ENCODE measurements around the gene ETHE1. TPM values are rescaled to one million over a fixed set of nuclear protein-coding genes. Genes with fewer than 3 reads are reported as not detected.

The ETHE1 gene
- total RNA-seq, 1 experiment from 2014 or later: 19.0 TPM

DNA sequence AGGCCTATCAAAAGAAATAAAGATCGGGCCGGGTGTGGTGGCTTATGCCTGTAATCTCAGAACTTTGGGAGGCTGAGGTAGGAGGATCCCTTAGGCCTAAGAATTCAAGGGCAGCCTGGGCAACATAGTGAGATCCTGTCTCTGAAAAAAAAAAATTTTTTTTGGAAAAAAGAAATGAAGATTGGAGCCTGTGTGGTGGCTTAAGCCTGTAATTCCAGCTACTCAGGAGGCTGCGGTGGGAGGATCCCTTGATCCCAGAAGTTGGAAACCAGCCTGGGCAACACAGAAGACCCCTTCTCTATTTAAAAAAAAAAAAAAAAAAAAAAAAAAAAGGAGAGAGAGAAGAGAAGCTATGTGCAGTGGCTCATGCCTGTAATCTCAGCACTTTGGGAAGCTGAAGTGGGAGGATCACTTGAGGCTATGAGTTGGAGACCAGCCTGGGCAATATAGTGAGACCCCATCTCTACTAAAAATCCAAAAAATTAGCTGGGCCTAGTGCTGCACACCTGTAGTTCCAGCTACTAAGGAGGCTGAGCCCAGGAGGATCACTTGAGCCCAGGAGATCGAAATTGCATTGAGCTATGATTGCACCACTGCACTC lies 46.9 kb downstream of the ETHE1 start:
- TF ChIP-seq, protein P1, sequence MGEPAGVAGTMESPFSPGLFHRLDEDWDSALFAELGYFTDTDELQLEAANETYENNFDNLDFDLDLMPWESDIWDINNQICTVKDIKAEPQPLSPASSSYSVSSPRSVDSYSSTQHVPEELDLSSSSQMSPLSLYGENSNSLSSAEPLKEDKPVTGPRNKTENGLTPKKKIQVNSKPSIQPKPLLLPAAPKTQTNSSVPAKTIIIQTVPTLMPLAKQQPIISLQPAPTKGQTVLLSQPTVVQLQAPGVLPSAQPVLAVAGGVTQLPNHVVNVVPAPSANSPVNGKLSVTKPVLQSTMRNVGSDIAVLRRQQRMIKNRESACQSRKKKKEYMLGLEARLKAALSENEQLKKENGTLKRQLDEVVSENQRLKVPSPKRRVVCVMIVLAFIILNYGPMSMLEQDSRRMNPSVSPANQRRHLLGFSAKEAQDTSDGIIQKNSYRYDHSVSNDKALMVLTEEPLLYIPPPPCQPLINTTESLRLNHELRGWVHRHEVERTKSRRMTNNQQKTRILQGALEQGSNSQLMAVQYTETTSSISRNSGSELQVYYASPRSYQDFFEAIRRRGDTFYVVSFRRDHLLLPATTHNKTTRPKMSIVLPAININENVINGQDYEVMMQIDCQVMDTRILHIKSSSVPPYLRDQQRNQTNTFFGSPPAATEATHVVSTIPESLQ (CRISPR knock-in tag; IDR thresholded peaks at IDR 0.05): no peak
- TF ChIP-seq, protein P2, sequence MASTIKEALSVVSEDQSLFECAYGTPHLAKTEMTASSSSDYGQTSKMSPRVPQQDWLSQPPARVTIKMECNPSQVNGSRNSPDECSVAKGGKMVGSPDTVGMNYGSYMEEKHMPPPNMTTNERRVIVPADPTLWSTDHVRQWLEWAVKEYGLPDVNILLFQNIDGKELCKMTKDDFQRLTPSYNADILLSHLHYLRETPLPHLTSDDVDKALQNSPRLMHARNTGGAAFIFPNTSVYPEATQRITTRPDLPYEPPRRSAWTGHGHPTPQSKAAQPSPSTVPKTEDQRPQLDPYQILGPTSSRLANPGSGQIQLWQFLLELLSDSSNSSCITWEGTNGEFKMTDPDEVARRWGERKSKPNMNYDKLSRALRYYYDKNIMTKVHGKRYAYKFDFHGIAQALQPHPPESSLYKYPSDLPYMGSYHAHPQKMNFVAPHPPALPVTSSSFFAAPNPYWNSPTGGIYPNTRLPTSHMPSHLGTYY (CRISPR knock-in tag; IDR thresholded peaks at IDR 0.05): no peak
- TF ChIP-seq FOXP1 (CRISPR knock-in tag; IDR thresholded peaks at IDR 0.05; ENCODE audit: borderline replicate concordance) (no peak), E2F4 (CRISPR knock-in tag; IDR thresholded peaks at IDR 0.05; ENCODE audit: borderline replicate concordance, low read depth) (no peak), JAZF1 (CRISPR knock-in tag; IDR thresholded peaks at IDR 0.05) (no peak), GRHL2 (CRISPR knock-in tag; IDR thresholded peaks at IDR 0.05; ENCODE audit: insufficient replicate concordance, severe bottlenecking) (no peak), ZNF317 (CRISPR knock-in tag; IDR thresholded peaks at IDR 0.05; ENCODE audit: borderline replicate concordance, low read depth) (no peak), SMAD3 (CRISPR knock-in tag; IDR thresholded peaks at IDR 0.05; ENCODE audit: borderline replicate concordance) (no peak), USF1 (CRISPR knock-in tag; IDR thresholded peaks at IDR 0.05) (no peak), ZNF121 (CRISPR knock-in tag; IDR thresholded peaks at IDR 0.05) (no peak), JUN (CRISPR knock-in tag; IDR thresholded peaks at IDR 0.05) (no peak), CREB1 (CRISPR knock-in tag; IDR thresholded peaks at IDR 0.05) (no peak), ZNF396 (CRISPR knock-in tag; IDR thresholded peaks at IDR 0.05; ENCODE audit: borderline replicate concordance) (no peak), FOXJ3 (CRISPR knock-in tag; IDR thresholded peaks at IDR 0.05; ENCODE audit: borderline replicate concordance) (no peak)
- DNase-seq (ENCODE audit: low spot score) (no peak), ATAC-seq (no peak)
- H3K36me3 Mint-ChIP-seq: no peaks in the 10 kb centered on the region
- H3K9me3 Mint-ChIP-seq: no peaks in the 10 kb centered on the region
- no peak overlapping the region for H3K4me3 Mint-ChIP-seq
- H3K27ac Mint-ChIP-seq: no peak overlapping the region
- ChIA-PET POLR2A (interaction anchor here (0.6 to 0.9 kb wide), 2 partner anchors 24 to 28 kb away, joined by 3 to 4 read pairs; no protein-coding TSS in a partner anchor), CTCF (interaction anchor here (0.5 to 2.5 kb wide), 6 partner anchors 21 to 75 kb away, joined by 3 to 10 read pairs (median 4); partner anchors contain the start of gene PHLDB3)
- H3K4me1 Mint-ChIP-seq: peaks cover 3% of the 10 kb centered on the region; the same call in 1 of the 2 replicates
- H3K27me3 Mint-ChIP-seq (ENCODE audit: low read depth): peaks cover 15% of the 10 kb centered on the region

GRCh38 chr19:43479226-43479625 lies 47.8 kb downstream of the ETHE1 start:
- no peak overlapping the region for H3K27ac Mint-ChIP-seq
- H3K9me3 Mint-ChIP-seq: no peaks in the 10 kb centered on the region
- no peak overlapping the region for H3K4me3 Mint-ChIP-seq
- ATAC-seq: no peak
- peaks cover 3% of the 10 kb centered on the region; the same call in 1 of the 2 replicates for H3K4me1 Mint-ChIP-seq
- no peak for DNase-seq (ENCODE audit: low spot score)
- no peaks in the 10 kb centered on the region for H3K36me3 Mint-ChIP-seq
- ChIA-PET POLR2A (interaction anchor here (0.9 kb wide), 1 partner anchor 25 kb away, joined by 4 read pairs; no protein-coding TSS in a partner anchor), CTCF (interaction anchor here (0.5 to 2.5 kb wide), 5 partner anchors 14 to 76 kb away, joined by 3 to 9 read pairs (median 3); partner anchors contain the start of gene LYPD3)
- TF ChIP-seq ZNF317 (CRISPR knock-in tag; IDR thresholded peaks at IDR 0.05; ENCODE audit: borderline replicate concordance, low read depth) (no peak), ZBTB43 (CRISPR knock-in tag; IDR thresholded peaks at IDR 0.05) (no peak), CBFB (CRISPR knock-in tag; IDR thresholded peaks at IDR 0.05; ENCODE audit: low read depth) (no peak), NFYB (CRISPR knock-in tag; conservative IDR thresholded peaks at IDR 0.05; ENCODE audit: low read depth) (no peak), HMGA2 (CRISPR knock-in tag; IDR thresholded peaks at IDR 0.05) (no peak), ATF1 (CRISPR knock-in tag; IDR thresholded peaks at IDR 0.05) (no peak), GABPB1 (CRISPR knock-in tag; IDR thresholded peaks at IDR 0.05) (no peak), NR1H2 (CRISPR knock-in tag; IDR thresholded peaks at IDR 0.05) (no peak)
- TF ChIP-seq, protein P3, sequence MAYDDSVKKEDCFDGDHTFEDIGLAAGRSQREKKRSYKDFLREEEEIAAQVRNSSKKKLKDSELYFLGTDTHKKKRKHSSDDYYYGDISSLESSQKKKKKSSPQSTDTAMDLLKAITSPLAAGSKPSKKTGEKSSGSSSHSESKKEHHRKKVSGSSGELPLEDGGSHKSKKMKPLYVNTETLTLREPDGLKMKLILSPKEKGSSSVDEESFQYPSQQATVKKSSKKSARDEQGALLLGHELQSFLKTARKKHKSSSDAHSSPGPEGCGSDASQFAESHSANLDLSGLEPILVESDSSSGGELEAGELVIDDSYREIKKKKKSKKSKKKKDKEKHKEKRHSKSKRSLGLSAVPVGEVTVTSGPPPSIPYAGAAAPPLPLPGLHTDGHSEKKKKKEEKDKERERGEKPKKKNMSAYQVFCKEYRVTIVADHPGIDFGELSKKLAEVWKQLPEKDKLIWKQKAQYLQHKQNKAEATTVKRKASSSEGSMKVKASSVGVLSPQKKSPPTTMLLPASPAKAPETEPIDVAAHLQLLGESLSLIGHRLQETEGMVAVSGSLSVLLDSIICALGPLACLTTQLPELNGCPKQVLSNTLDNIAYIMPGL (CRISPR knock-in tag; IDR thresholded peaks at IDR 0.05): no peak
- H3K27me3 Mint-ChIP-seq (ENCODE audit: low read depth): peaks cover 20% of the 10 kb centered on the region

All from WTC11 (cell line).